ENCODE data around the gene CCRL2.

Gene CCRL2, protein sequence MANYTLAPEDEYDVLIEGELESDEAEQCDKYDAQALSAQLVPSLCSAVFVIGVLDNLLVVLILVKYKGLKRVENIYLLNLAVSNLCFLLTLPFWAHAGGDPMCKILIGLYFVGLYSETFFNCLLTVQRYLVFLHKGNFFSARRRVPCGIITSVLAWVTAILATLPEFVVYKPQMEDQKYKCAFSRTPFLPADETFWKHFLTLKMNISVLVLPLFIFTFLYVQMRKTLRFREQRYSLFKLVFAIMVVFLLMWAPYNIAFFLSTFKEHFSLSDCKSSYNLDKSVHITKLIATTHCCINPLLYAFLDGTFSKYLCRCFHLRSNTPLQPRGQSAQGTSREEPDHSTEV

GRCh38 chr3:46406788-46407611 is at the start of gene CCRL2, which contains the start of gene CCR5AS:
Gene CCRL2, plus strand, starts transcription at chr3:46407259. Its CDS starts 821 bp downstream, at chr3:46408080.
Gene CCR5AS, minus strand, starts transcription at chr3:46407066.
- peak within 1 kb of the TSS in 20 of 21 experiments; percentile 37 to 94 (median 72) for H3K27ac ChIP-seq
- H3K4me3 ChIP-seq, result peak within 1 kb of the TSS; percentile 4 to 25 (median 21)

DNA sequence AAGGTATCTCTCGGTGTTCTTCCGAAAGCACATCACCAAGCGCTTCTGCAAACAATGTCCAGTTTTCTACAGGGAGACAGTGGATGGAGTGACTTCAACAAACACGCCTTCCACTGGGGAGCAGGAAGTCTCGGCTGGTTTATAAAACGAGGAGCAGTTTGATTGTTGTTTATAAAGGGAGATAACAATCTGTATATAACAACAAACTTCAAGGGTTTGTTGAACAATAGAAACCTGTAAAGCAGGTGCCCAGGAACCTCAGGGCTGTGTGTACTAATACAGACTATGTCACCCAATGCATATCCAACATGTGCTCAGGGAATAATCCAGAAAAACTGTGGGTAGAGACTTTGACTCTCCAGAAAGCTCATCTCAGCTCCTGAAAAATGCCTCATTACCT is 48.6 kb upstream of the CCRL2 start:
- Histone ChIP-seq H3K4me3 (no peak overlapping the region), H3K27ac (peak overlapping the region in 2 of 21 experiments; percentile 12 to 79)

- H3K4me3 ChIP-seq, result no peak overlapping the region
- H3K27ac ChIP-seq, result peak overlapping the region in 13 of 21 experiments; percentile 3 to 79 (median 48)
These were observed 47.1 kb upstream of the CCRL2 start for GRCh38 chr3:46359733-46360493.

- no peak overlapping the region for H3K4me3 ChIP-seq
These were observed 46.2 kb upstream of the CCRL2 start for GRCh38 chr3:46360907-46361306.

DNA sequence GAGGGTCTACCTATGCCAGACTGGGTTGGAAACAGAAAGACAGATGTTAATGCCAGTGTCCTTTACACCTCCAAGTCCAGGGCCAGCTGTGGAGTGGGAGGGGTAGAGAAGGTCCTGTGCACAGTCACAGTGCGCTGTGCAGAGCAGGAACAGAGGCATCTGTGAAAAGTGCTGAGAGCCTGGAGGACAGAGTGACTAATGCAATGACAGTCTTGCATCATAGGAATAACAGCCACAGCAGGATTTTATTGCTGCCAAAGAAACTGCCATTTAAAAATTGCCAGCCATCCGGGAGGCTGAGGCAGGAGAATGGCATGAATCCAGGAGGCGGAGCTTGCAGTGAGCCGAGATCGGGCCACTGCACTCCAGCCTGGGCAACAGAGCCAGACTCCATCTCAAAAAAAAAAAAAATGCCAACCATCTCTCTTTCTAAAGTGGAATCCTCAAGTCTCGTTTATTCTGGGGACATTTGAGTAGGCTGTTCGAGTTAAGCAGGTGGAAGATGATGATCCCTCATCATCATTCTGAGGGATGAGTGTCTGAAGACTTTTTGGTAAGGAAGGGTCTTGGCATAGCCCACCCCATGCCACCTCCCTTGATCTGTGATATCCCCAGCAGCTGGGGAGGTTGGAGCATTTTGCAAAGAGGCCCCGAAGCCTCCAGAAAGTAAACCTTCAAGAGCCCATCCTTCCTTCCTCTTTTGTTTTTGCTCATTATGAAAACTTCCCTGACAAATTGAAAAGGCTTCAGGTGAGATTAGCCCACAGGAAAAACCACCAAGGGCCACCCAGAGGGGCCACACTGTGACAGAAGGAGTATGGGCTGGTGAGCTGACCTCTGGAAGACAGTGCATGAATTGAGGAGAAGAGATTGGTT is 45.4 kb upstream of the CCRL2 start:
- no peak overlapping the region for H3K4me3 ChIP-seq
- peak overlapping the region in 5 of 21 experiments; percentile 3 to 79 (median 46) for H3K27ac ChIP-seq

More at GRCh38 chr3:46360907-46361306, 46.2 kb upstream of the CCRL2 start:
- peak overlapping the region in 5 of 21 experiments; percentile 3 to 79 (median 46) for H3K27ac ChIP-seq

DNA sequence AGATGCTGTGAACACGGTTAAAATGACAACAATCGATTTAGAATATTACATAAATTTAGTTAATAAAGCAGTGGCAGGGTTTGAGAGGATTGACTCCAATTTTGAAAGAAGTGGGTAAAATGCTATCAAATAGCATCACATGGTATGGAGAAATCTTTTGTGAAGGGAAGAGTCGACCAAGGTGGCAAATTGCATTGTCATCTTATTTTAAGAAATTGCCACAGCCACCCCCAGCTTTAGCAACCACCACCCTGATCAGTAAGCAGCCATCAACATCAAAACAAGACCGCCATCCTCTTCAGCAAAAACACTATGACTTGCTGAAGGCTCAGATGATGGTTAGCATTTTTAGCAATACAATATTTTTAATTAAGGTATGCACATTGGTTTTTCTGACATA is 42.0 kb upstream of the CCRL2 start:
- H3K4me3 ChIP-seq, result no peak overlapping the region
- no peak overlapping the region for H3K27ac ChIP-seq

- Histone ChIP-seq H3K27ac (no peak overlapping the region), H3K4me3 (no peak overlapping the region)
These were observed 41.1 kb upstream of the CCRL2 start for GRCh38 chr3:46365737-46366524.

GRCh38 chr3:46367811-46368210 is 39.2 kb upstream of the CCRL2 start:
- Histone ChIP-seq H3K27ac (peak overlapping the region in 6 of 21 experiments; percentile 76 to 85 (median 79)), H3K4me3 (no peak overlapping the region)

GRCh38 chr3:46368569-46368968 is 38.5 kb upstream of the CCRL2 start:
- H3K4me3 ChIP-seq, result no peak overlapping the region
- peak overlapping the region in 9 of 21 experiments; percentile 4 to 85 (median 79) for H3K27ac ChIP-seq

DNA sequence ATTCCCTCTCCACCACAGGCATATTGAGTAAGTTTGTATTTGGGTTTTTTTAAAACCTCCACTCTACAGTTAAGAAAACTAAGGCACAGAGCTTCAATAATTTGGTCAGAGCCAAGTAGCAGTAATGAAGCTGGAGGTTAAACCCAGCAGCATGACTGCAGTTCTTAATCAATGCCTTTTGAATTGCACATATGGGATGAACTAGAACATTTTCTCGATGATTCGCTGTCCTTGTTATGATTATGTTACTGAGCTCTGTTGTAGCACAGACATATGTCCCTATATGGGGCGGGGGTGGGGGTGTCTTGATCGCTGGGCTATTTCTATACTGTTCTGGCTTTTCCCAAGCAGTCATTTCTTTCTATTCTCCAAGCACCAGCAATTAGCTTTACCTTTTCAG is 37.9 kb upstream of the CCRL2 start:
- peak overlapping the region in 12 of 21 experiments; percentile 2 to 85 (median 64) for H3K27ac ChIP-seq

GRCh38 chr3:46369675-46370132 is 37.4 kb upstream of the CCRL2 start:
- H3K27ac ChIP-seq, result peak overlapping the region in 15 of 21 experiments; percentile 4 to 85 (median 49)
- no peak overlapping the region for H3K4me3 ChIP-seq

More for the DNA sequence above, 37.9 kb upstream of the CCRL2 start:
- H3K4me3 ChIP-seq, result no peak overlapping the region

- peak within 1 kb of the TSS in 5 of 7 experiments; percentile 1 to 16 (median 8) for H3K4me3 ChIP-seq
- H3K27ac ChIP-seq, result peak within 1 kb of the TSS in 16 of 21 experiments; percentile 1 to 85 (median 49)
These were observed 36.1 kb upstream of the CCRL2 start, which contains the start of gene CCR5 for GRCh38 chr3:46370839-46371518. Gene CCR5, plus strand, starts transcription at chr3:46370946. Its CDS starts 1,957 bp downstream, at chr3:46372903.

GRCh38 chr3:46371519-46372340 is 35.3 kb upstream of the CCRL2 start:
- Histone ChIP-seq H3K27ac (peak overlapping the region in 10 of 21 experiments; percentile 10 to 85 (median 78)), H3K4me3 (peak overlapping the region in 5 of 7 experiments; percentile 1 to 16 (median 8))

- H3K27ac ChIP-seq, result peak overlapping the region in 5 of 21 experiments; percentile 58 to 85 (median 79)
- H3K4me3 ChIP-seq, result peak overlapping the region in 3 of 7 experiments; percentile 1 to 16 (median 11)
These were observed 34.3 kb upstream of the CCRL2 start for GRCh38 chr3:46372492-46373359.

GRCh38 chr3:46374755-46375154 is 32.3 kb upstream of the CCRL2 start:
- Histone ChIP-seq H3K27ac (peak overlapping the region in 3 of 21 experiments; percentile 8 to 48 (median 30)), H3K4me3 (no peak overlapping the region)
